Panc1 (cell line): ENCODE results near the gene MAD1L1. TPM values are rescaled to one million over a fixed set of nuclear protein-coding genes. Genes with fewer than 3 reads are reported as not detected.

Experiments used
- ATAC-seq: fragments of 200-7000 bp; cut with Tn5 transposase; 2 replicates; pipeline ENCODE4 v1.9.1; 2020; ENCODE audit warnings: mild to moderate bottlenecking, moderate library complexity
- BruUV-seq: library from RNA; stranded (reverse); fragments of 400-500 nt; replicated peaks from 2 replicates; lab custom pipeline; 2021; lab: Mats Ljungman, UMichigan
- CTCF ChIA-PET: fragments of 300-600 bp; sonication (Branson Sonifier 250); formaldehyde crosslinking; loops from one replicate; lab custom pipeline; 2022; ENCODE audit warnings: antibody characterized with exemption; lab: Charles Lee
- POLR2A ChIA-PET: fragments of 300-600 bp; sonication (Branson Sonifier 250); formaldehyde crosslinking; loops from one replicate; lab custom pipeline; 2022; ENCODE audit warnings: antibody characterized with exemption; lab: Charles Lee
- DNase-seq: peaks from one replicate; pipeline ENCODE4 v3.0.0-alpha.2; 2010; ENCODE audit warnings: low read depth, low spot score
- H3K27ac ChIP-seq: 2 replicates; pipeline ENCODE4 v1.5.1; 2011; ENCODE audit warnings: mild to moderate bottlenecking, low read length, inconsistent platforms
- H3K27me3 ChIP-seq: fragments of 200-500 bp; sonication (Bioruptor generic); 2 replicates; pipeline ENCODE4 v1.6.0; 2014; ENCODE audit warnings: low read length, inconsistent platforms; ENCODE audit not compliant: control insufficient read depth, insufficient read depth
- H3K36me3 ChIP-seq: fragments of 200-500 bp; sonication (Bioruptor generic); 2 replicates; pipeline ENCODE4 v1.5.1; 2014; ENCODE audit warnings: inconsistent platforms, mild to moderate bottlenecking, low read length, moderate library complexity; ENCODE audit not compliant: control insufficient read depth, insufficient read depth
- H3K4me1 ChIP-seq: 2 replicates; pipeline ENCODE4 v1.5.1; 2011; ENCODE audit warnings: inconsistent platforms, mild to moderate bottlenecking, low read length, moderate library complexity; ENCODE audit not compliant: control insufficient read depth, insufficient read depth
- H3K4me3 ChIP-seq, 2 experiments: 2 replicates each; pipeline ENCODE4 v1.5.1; 2011 to 2012; ENCODE audit warnings: low read depth in 2 of 2, low read length in 2 of 2, mild to moderate bottlenecking in 2 of 2, inconsistent platforms in 1 of 2, moderate library complexity in 1 of 2
- H3K9me3 ChIP-seq: fragments of 200-500 bp; sonication (Bioruptor generic); 2 replicates; pipeline ENCODE4 v1.5.1; 2014; ENCODE audit warnings: low read depth, mild to moderate bottlenecking, inconsistent platforms, low read length, moderate library complexity; ENCODE audit not compliant: control insufficient read depth, insufficient read depth
- POLR2AphosphoS5 ChIP-seq: IDR thresholded peaks from 2 replicates; pipeline ENCODE4 v1.6.1; 2012; ENCODE audit warnings: mild to moderate bottlenecking, low read depth, low read length, moderate library complexity
- SIN3A ChIP-seq: IDR thresholded peaks from 2 replicates; pipeline ENCODE4 v1.6.1; 2012; ENCODE audit warnings: low read depth, mild to moderate bottlenecking, low read length, moderate library complexity, borderline replicate concordance; ENCODE audit not compliant: insufficient read depth
- TCF7L2 ChIP-seq: IDR thresholded peaks from 2 replicates; pipeline ENCODE4 v1.6.1; 2011; ENCODE audit warnings: mild to moderate bottlenecking, low read depth, low read length, inconsistent platforms
- in situ Hi-C: cut with HindIII; loops from 2 replicates; pipeline ENCODE4 v1.10.0; 2016; ENCODE audit warnings: low sequenced_read_pairs, low pct_unique_long_range_greater_than_20kb
- intact Hi-C: fragments of 100-400 bp; cut with micrococcal nuclease; formaldehyde crosslinking; loops from one replicate; pipeline ENCODE4 v1.10.0; 2022; ENCODE audit not compliant: unreplicated experiment
- total RNA-seq: library from RNA; stranded (reverse); gene quantifications from one replicate; pipeline ENCODE4 v1.2.1, GENCODE V29; 2021; ENCODE audit not compliant: unreplicated experiment
- TF ChIP-seq, protein P1 (sequence below): fragments of 450-650 bp; IDR thresholded peaks from 2 replicates; pipeline ENCODE4 v1.5.1; 2017; ENCODE audit warnings: mild to moderate bottlenecking
- TF ChIP-seq, protein P2 (sequence below), 2 experiments: IDR thresholded peaks; 2 replicates each; pipeline ENCODE4 v1.6.1; 2011 to 2012; ENCODE audit warnings: low read depth in 2 of 2, control low read depth in 1 of 2, low read length in 1 of 2, mild to moderate bottlenecking in 1 of 2, moderate library complexity in 1 of 2; ENCODE audit not compliant: insufficient read depth in 1 of 2

The MAD1L1 gene
- total RNA-seq, 1 experiment from 2014 or later = 70.8 TPM

DNA sequence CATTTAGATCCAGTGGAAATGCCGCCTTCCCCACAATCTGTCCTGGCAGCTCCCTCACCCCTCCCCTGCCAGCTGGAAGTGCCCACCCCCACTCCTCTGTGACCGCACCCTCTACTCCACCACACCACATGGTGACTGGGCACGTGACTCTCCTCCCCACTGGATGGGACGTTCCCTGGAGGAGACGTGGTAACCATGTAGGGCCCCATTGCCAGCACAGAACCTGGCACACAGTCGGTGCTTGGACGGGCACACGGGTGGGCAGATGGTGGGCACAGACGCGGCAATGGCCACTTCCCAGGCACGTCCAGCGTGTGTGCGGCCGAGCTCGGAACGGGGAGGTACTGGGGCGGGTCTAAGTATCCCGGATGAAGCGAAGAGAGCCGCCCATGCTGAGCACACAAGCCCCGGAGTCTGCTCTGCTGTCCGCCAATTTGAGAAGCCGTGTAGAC lies 245.6 kb downstream of the MAD1L1 start:
- no peak overlapping the region for H3K27ac ChIP-seq
- H3K36me3 ChIP-seq = no peaks in the 10 kb centered on the region
- in situ Hi-C loops = no loop called here
- no peaks in the 10 kb centered on the region for H3K4me1 ChIP-seq
- H3K27me3 ChIP-seq = no peaks in the 10 kb centered on the region
- H3K9me3 ChIP-seq = no peaks in the 10 kb centered on the region
- ChIA-PET POLR2A (interaction anchor here (0.6 kb wide), 1 partner anchor 11 kb away, joined by 3 read pairs; no protein-coding TSS in a partner anchor), CTCF (no interaction called here)
- no peak for DNase-seq
- BruUV-seq = no TSS peak
- no peak for ATAC-seq
- TF ChIP-seq SIN3A = no peak
- TF ChIP-seq, protein P1, sequence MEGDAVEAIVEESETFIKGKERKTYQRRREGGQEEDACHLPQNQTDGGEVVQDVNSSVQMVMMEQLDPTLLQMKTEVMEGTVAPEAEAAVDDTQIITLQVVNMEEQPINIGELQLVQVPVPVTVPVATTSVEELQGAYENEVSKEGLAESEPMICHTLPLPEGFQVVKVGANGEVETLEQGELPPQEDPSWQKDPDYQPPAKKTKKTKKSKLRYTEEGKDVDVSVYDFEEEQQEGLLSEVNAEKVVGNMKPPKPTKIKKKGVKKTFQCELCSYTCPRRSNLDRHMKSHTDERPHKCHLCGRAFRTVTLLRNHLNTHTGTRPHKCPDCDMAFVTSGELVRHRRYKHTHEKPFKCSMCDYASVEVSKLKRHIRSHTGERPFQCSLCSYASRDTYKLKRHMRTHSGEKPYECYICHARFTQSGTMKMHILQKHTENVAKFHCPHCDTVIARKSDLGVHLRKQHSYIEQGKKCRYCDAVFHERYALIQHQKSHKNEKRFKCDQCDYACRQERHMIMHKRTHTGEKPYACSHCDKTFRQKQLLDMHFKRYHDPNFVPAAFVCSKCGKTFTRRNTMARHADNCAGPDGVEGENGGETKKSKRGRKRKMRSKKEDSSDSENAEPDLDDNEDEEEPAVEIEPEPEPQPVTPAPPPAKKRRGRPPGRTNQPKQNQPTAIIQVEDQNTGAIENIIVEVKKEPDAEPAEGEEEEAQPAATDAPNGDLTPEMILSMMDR = no peak
- TF ChIP-seq, protein P2, sequence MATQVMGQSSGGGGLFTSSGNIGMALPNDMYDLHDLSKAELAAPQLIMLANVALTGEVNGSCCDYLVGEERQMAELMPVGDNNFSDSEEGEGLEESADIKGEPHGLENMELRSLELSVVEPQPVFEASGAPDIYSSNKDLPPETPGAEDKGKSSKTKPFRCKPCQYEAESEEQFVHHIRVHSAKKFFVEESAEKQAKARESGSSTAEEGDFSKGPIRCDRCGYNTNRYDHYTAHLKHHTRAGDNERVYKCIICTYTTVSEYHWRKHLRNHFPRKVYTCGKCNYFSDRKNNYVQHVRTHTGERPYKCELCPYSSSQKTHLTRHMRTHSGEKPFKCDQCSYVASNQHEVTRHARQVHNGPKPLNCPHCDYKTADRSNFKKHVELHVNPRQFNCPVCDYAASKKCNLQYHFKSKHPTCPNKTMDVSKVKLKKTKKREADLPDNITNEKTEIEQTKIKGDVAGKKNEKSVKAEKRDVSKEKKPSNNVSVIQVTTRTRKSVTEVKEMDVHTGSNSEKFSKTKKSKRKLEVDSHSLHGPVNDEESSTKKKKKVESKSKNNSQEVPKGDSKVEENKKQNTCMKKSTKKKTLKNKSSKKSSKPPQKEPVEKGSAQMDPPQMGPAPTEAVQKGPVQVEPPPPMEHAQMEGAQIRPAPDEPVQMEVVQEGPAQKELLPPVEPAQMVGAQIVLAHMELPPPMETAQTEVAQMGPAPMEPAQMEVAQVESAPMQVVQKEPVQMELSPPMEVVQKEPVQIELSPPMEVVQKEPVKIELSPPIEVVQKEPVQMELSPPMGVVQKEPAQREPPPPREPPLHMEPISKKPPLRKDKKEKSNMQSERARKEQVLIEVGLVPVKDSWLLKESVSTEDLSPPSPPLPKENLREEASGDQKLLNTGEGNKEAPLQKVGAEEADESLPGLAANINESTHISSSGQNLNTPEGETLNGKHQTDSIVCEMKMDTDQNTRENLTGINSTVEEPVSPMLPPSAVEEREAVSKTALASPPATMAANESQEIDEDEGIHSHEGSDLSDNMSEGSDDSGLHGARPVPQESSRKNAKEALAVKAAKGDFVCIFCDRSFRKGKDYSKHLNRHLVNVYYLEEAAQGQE (IDR thresholded peaks at IDR 0.05; ENCODE audit: insufficient read depth in 1 of 2, low read depth in 2 of 2, low read length in 1 of 2) = no peak
- no peak for TF ChIP-seq TCF7L2
- TF ChIP-seq POLR2AphosphoS5 = no peak
- intact Hi-C loops = no loop called here
- H3K4me3 ChIP-seq = no peak overlapping the region

GRCh38 chr7:1986366-1987083 lies 246.2 kb downstream of the MAD1L1 start:
- no TSS peak for BruUV-seq
- Histone ChIP-seq H3K27ac (no peak overlapping the region), H3K27me3 (no peaks in the 10 kb centered on the region), H3K9me3 (no peaks in the 10 kb centered on the region), H3K4me1 (no peaks in the 10 kb centered on the region), H3K4me3 (no peak overlapping the region), H3K36me3 (no peaks in the 10 kb centered on the region)
- ATAC-seq (no peak; the same call in 1 of the 2 replicates), DNase-seq (no peak)
- intact Hi-C loops (no loop called here), in situ Hi-C loops (no loop called here)
- POLR2A ChIA-PET = interaction anchor here (0.6 kb wide), 1 partner anchor 10 kb away, joined by 3 read pairs; no protein-coding TSS in a partner anchor
- TF ChIP-seq SIN3A (no peak), TCF7L2 (no peak)
- TF ChIP-seq, protein P1 = no peak
- CTCF ChIA-PET = interaction anchor here (0.5 kb wide), 1 partner anchor 724 kb away, joined by 13 read pairs; no protein-coding TSS in a partner anchor
